GM21526 (cell line): Measurements from ENCODE around the gene FOXO3.

Experiments used
- ATAC-seq: cut with Tn5 transposase; IDR thresholded peaks from one replicate; pipeline ENCODE4 v1.9.1; 2021; ENCODE audit warnings: moderate library complexity; ENCODE audit not compliant: unreplicated experiment, low FRiP score

Gene FOXO3

DNA sequence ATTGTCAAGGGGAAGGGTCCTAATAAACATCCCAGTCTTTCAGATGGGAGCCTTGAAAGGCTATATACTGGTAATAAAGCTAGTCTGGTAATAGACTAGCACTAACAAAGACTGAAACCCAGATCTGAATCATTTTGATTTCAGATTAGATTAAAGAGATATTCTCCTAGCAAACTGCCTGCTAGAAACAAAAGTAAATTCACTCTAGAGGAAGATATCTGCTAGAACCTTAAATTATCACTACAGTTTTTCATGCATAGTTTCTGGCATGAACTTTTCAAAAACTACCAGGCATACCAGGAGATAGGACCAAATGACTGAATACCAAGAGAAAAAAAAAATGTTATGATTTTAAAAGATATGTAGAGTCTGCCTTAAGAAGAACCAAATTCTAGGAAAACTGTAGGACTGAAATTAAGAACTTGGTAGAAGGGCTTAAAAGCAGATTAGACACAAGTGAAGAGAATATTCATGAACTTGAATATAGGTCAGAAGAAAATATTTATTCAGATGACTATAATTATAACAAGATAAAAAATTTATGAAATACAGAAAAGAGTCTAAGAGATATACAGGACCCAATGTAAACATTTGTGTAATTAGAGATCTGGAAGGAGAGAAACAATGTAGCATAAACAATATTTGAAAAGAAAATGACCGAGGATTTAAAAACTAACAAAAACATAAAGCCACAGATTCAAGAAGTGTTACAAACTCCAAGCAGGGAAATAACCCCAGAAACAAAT lies 141.6 kb downstream of the FOXO3 start:
- no peak for ATAC-seq

GRCh38 chr6:108706649-108707048 lies 145.9 kb downstream of the FOXO3 start:
- ATAC-seq: no peak

GRCh38 chr6:108707328-108707976 lies 146.7 kb downstream of the FOXO3 start:
- ATAC-seq: no peak

- ATAC-seq: no peak
Measured at GRCh38 chr6:108710030-108710429, 149.3 kb downstream of the FOXO3 start.

DNA sequence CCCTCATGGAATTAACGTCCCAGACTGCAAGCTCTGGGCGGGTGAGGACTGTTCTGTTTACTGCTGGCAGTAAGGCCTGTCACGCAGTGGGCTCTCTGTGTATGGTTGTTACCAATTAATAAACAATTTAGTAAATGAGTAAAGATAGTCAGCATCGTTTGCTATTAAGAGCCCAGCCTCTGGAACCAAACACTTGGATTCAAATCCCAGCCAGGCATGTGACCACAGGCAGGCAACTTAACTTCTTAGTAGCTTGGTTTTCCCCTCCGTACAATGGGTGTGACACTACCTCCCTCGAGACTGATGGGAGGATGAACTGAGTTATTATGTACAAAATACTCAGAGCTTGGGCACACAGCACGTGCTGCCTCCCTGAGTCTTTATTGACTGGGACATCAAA lies 149.8 kb downstream of the FOXO3 start:
- no peak for ATAC-seq

DNA sequence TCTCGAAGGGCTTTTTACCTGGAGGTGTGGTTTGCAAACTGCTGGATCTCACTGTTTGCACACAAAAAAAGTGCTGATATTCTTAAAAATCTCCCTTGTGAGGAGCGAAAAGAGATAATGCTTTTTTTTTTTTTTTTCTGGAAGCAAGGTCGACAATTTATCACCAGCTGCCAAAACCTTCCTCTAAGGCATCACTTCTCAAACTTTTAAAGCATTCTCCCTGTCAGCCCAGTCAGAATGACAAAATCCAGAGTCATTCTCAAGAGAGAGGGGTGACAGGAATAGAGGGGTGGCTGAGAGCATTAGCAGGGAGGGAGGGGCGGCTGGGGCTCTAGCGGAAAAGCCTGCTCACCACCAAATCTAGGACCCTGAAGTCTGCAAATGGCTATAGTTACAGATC lies 150.4 kb downstream of the FOXO3 start:
- ATAC-seq: no peak

GRCh38 chr6:108711826-108712225 lies 151.1 kb downstream of the FOXO3 start:
- ATAC-seq: no peak

DNA sequence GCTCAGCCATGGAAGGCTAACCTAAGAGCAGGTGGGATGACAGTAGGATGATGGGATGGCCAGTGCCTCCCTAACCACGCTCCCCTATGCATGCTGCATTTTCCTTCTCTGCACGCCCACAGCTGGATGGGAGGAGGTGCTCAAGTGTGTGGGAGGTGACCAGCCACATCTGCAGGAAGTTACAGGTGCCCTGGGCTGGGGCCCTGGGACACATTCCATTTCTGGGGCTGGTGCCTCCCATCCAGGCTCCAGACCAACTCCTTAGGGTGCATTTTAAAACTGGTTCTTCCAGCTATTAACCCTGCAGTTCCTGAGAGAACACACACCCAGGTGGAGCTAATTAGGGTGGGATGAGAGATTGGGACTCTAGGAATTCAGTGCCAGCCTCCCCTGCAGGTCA lies 152.2 kb downstream of the FOXO3 start:
- ATAC-seq: no peak

GRCh38 chr6:108714101-108714765 lies 153.5 kb downstream of the FOXO3 start:
- no peak for ATAC-seq

DNA sequence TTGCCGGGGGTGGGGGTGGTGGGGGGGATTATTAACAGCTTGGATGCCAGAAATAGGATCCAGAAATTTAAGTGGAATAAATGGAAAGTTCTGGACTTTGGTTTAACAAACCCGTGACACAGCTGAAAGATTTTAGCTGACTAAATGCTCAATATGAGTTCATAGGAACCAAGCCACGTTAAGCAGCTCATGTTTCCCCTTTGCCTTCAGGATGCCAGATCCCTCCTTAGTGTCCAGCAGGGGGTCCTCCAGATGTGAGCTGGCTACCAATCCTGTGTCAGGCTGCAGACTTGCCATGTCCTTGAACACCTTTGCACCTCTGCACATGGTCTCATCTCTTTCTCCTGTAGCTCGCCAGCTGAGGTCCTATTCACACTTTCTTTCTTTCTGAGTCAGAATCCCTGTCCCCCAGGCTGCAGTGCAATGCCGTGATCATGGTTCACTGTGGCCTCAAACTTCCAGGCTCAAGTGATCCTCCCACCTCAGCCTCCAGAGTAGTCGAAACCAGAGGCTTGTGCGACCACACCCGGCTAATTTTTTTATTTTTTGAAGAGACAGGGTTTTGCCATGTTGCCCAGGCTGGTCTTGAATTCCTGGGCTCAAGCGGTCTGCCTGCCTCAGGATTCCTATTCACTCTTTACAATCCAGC lies 154.2 kb downstream of the FOXO3 start:
- ATAC-seq: no peak

DNA sequence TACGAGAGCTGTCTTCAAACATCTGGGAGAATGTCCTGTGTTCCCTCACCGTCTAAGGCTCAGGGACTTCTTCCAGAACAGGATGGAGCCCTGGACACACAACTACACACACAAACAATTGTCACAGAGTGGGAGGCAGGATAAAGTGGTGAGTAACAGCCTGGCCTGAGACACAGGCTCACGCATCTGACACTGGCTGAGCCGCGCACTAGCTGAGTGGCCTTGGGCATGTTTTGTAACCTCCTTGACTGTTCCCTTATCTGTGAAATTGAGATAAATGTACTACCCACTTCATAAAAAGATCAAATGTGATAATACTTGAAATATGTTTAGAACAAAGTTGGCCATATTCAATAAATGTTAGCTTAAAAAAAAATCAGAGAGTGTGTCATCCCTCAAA lies 155.1 kb downstream of the FOXO3 start:
- no peak for ATAC-seq

DNA sequence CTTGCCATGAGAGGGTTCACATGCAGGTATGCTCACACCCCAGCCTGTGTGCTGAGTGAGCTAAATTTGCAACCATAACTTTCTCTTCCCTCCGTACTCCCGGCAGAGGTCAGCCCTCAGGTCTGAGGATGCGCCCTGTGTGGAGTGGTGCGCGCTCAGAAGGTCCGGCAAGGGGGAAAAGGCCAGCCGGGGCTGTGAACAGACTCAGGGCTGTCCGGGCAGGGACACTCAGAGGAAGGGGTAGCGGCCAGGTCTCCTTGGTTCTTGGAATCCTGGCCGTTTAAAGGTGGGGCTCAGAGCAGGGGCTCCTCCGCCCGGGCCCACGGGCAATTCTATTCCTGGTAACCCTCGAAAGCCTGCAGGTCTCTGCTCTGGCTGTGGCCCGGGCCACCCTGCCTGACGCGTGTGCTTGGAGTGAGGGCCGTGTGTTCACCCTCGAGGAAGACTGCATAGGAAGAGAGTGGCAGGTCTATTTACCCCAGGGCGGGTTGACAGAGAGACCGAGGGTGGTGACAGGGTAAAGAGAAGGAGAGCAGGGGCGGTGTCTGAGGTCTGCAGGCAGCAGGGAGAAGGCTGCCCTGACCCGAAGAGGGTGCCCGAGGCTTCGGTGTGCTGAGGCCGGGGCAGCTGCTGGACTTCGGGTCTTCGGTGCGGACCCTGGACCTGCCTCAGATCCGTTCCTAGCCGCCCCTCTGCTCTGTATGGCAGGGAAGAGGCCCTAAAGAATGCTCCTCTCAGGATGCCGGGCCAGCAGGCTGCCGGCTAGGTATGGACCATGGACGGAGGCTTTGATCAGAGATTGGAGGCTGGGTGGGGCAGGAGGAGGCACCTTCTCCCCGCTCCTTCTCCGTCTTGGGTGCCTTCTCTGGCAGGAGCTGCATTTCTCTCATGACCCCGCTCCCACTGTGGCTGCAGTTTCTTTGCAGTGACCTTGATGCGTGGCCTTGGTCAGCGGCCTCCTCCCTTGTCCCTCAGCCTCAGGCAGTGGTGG lies 156.4 kb downstream of the FOXO3 start:
- no peak for ATAC-seq

GRCh38 chr6:108719477-108719876 lies 158.8 kb downstream of the FOXO3 start:
- no peak for ATAC-seq

GRCh38 chr6:108720827-108721226 lies 160.1 kb downstream of the FOXO3 start:
- ATAC-seq: no peak

DNA sequence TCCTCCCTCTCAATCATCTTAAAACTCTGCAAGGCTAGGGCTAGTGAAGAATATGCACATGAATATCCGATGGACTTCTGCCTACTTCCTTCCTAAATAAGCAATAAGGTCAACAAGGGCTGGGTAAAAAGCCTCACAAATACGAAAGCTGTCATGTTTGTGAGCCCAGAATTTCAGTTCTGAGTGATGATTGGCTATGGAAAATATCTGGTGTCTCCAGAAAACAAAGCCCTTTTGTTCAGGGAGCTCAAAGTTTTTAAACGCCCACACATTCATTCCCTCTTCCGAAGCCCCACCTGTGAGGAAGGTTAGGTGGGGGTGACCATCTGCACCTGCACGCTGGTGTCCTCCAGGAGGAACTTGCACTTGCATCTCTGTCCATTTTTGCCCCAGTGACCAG lies 160.6 kb downstream of the FOXO3 start:
- no peak for ATAC-seq

GRCh38 chr6:108723594-108723993 lies 162.9 kb downstream of the FOXO3 start:
- ATAC-seq: no peak

DNA sequence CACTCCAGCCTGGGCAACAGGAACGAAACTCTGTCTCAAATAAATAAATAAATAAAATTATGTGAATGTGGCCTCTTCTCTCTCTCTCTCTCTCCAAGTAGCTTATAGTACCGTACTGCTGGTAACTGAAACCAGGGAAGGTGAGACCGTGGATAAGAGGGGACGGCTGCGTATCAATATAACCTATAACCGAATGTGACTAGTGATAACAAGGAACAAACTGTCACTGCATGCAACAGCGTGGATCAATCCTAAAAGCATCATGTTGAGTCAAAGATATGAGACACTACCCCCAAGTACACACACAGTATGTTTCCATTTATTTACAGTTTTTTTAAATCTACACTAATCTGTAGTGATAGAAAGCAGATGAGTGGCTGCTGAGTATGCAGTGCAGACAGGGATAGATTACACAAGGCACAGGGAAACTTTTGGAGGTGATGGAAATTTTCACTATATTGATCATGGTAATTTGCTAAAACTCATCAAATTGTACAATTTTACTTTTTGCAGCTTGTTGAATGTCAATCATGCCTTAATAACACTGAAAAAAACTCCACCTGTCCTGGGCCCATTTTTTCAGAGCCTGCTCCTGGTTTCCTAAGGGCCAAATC lies 166.1 kb downstream of the FOXO3 start:
- no peak for ATAC-seq

DNA sequence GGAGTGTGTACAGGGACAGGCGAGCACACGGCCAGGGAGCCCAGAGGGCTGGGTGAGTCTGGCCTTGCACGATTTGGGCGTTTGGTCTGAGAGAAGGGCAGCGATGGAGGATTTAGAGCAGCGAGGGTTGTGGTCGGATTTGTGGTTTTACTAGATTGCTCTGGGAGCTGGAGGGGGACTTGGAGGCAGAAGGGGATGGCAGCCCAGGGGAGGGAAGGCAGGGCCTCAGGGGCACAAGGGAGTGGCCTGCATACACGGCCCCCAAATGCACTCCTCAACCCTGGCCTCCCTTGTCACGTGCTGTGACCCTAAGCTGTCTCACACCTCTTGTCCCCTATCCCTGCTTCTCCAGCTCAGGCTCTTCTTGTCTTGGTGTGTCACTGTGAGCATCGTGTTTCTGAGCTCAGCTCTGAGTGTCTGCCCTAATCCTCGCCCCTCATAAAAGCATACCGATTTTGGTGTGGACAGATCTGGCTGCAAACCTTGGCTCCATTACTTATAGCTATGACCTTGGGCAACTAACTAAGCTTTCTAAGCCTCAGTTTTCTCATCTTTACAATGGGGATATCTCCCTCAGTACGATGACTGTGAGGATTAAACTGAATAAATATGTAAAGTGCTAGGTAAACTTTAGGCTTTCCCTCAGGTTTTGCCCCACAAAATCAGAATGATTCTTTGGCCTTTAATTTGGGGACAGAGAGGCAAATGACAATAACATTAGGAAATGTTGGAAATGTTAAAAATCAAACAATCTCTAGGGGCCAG lies 167.4 kb downstream of the FOXO3 start:
- ATAC-seq: no peak

DNA sequence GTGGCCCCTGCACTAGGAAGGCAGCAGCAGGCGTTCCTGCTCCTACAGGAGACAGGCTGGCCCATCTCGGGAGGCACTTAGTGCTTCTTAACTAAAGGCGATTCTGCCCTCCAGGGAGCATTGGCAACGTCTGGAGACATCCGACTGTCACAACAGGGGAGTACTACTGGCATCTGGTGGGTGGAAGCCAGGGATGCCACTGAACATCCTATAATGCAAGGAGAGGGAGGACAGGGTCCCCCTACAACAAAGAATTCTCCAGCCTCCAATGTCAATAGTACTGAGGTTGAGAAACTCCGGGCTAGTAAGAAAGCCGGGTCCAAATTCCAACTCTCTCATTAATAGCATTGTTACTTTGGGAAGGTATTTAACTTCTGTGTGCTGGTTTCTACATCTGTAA lies 168.1 kb downstream of the FOXO3 start:
- no peak for ATAC-seq
